ENCODE data around the gene ARIH2. TPM values are rescaled to one million over a fixed set of nuclear protein-coding genes. Genes with fewer than 3 reads are reported as not detected.

Gene ARIH2
- total RNA-seq, 1 experiment from 2014 or later = 122 TPM

- Histone ChIP-seq H3K23me2 (ENCODE audit: insufficient read length, low read depth, low read length, poor library complexity, severe bottlenecking) (peaks cover 3% of the 10 kb centered on the region), H3K4me2 (ENCODE audit: insufficient read depth, insufficient read length, low read length) (no peak overlapping the region), H3K4me1 (ENCODE audit: insufficient read depth, low read length) (no peaks in the 10 kb centered on the region; the same call in 1 of the 2 replicates), H2BK15ac (ENCODE audit: low read depth, low read length) (no peak overlapping the region), H3K23ac (ENCODE audit: insufficient read length, low read depth, low read length) (no peak overlapping the region), H2BK120ac (ENCODE audit: low read depth, low read length, poor library complexity, severe bottlenecking) (no peak overlapping the region), H3K27ac (ENCODE audit: insufficient read length, low read depth, low read length) (no peak overlapping the region), H2AFZ (ENCODE audit: low read length) (no peak overlapping the region), H3K9me3 (ENCODE audit: control insufficient read depth, low read depth, low read length) (no peaks in the 10 kb centered on the region), H2BK12ac (ENCODE audit: insufficient read length, low read depth, low read length) (no peak overlapping the region), H3K18ac (ENCODE audit: insufficient read length, low read depth, low read length) (no peak overlapping the region), H3K56ac (ENCODE audit: insufficient read length, low read depth, low read length) (no peak overlapping the region), H3K27me3 (ENCODE audit: insufficient read depth, low read length) (no peaks in the 10 kb centered on the region), H4K5ac (ENCODE audit: insufficient read length, low read depth, low read length) (no peak overlapping the region), H3K14ac (ENCODE audit: insufficient read depth, low read length) (no peak overlapping the region), H4K20me1 (ENCODE audit: control insufficient read depth, insufficient read depth, insufficient read length) (peaks cover 4% of the 10 kb centered on the region), H2AK5ac (ENCODE audit: insufficient read length, low read length) (no peak overlapping the region), H3K4ac (ENCODE audit: low read depth, low read length) (no peak overlapping the region), H2BK5ac (ENCODE audit: insufficient read length, low read length) (no peak overlapping the region), H3T11ph (ENCODE audit: low read length) (no peak overlapping the region), H4K91ac (ENCODE audit: insufficient read length, low read depth, low read length) (no peak overlapping the region), H3K9ac (ENCODE audit: extremely low read depth, insufficient read length, low read length) (no peak overlapping the region), H4K8ac (replicated peaks; ENCODE audit: insufficient read length, low read depth, low read length) (no peak overlapping the region), H3K79me1 (ENCODE audit: insufficient read depth, low read depth, low read length, poor library complexity, severe bottlenecking) (no peaks in the 10 kb centered on the region), H3K79me2 (ENCODE audit: insufficient read depth, low read length) (no peaks in the 10 kb centered on the region), H2BK20ac (ENCODE audit: low read depth, low read length, poor library complexity, severe bottlenecking) (no peak overlapping the region)
- DNase-seq = no peak
- Mint-ChIP-seq H3K4me3 (no peak overlapping the region), H3K4me1 (peaks cover 10 to 16% of the 10 kb centered on the region in 2 experiments), H3K36me3 (ENCODE audit: insufficient read depth in 1 of 3, low read depth in 3 of 3) (peaks cover 36 to 88% (median 65%) of the 10 kb centered on the region in 3 experiments), H3K27ac (no peak overlapping the region), H3K9me3 (no peaks in the 10 kb centered on the region), H3K27me3 (ENCODE audit: low read depth) (no peaks in the 10 kb centered on the region; the same call in 1 of the 2 replicates)
- WGBS (ENCODE audit: extremely low coverage, insufficient read length, low lambda C conversion rate) = no CpG with 5 or more reads among the region's 6 CpGs
- TF ChIP-seq CTCF (conservative IDR thresholded peaks at IDR 0.05) = no peak
These were observed 114.1 kb downstream of the ARIH2 start for GRCh38 chr3:49032646-49033304.
